ENCODE data around the gene ZNF385B. TPM values are rescaled to one million over a fixed set of nuclear protein-coding genes. Genes with fewer than 3 reads are reported as not detected.

ZNF385B gene
- total and polyA plus RNA-seq, 2 donors from 2014 or later: 5.9 to 10.9 TPM

DNA sequence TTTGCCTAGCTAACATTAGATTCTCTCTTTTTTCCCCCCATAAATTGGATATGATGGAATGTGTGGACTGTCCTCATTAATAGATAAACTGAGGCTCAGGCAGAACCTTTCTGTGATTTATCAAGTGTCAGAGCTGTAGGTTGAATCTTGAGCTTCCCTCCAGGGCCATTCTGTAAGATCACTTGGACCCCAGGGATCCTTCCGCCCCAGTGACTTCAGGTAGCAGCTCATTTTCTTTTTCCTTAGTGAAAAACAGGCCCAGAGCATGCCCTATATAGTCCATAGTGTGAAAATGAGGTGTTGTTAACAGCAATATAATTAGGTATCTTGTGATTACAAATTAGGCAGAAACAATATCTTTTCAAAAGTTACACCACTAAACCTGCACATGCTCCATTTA, 269.7 kb downstream of the ZNF385B start:
- no peak overlapping the region for H3K4me3 ChIP-seq (ENCODE audit: low read length in 3 of 3)
- H3K27ac ChIP-seq (ENCODE audit: low read depth in 2 of 2, low read length in 2 of 2): no peak overlapping the region
- H3K9me3 ChIP-seq (ENCODE audit: control insufficient read depth in 2 of 3, insufficient read depth in 1 of 3, low read length in 3 of 3): no peaks in the 10 kb centered on the region
- no peak overlapping the region for H3K9ac ChIP-seq (ENCODE audit: low read length in 3 of 3)
- DNase-seq: no peak
- TF ChIP-seq, protein P1, sequence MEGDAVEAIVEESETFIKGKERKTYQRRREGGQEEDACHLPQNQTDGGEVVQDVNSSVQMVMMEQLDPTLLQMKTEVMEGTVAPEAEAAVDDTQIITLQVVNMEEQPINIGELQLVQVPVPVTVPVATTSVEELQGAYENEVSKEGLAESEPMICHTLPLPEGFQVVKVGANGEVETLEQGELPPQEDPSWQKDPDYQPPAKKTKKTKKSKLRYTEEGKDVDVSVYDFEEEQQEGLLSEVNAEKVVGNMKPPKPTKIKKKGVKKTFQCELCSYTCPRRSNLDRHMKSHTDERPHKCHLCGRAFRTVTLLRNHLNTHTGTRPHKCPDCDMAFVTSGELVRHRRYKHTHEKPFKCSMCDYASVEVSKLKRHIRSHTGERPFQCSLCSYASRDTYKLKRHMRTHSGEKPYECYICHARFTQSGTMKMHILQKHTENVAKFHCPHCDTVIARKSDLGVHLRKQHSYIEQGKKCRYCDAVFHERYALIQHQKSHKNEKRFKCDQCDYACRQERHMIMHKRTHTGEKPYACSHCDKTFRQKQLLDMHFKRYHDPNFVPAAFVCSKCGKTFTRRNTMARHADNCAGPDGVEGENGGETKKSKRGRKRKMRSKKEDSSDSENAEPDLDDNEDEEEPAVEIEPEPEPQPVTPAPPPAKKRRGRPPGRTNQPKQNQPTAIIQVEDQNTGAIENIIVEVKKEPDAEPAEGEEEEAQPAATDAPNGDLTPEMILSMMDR (IDR thresholded peaks at IDR 0.05; ENCODE audit: borderline replicate concordance, extremely low read depth, insufficient read depth): no peak
- no peaks in the 10 kb centered on the region for H3K4me1 ChIP-seq (ENCODE audit: control insufficient read depth in 2 of 3, insufficient read depth in 2 of 3, low read depth in 1 of 3, low read length in 3 of 3)
- H3K36me3 ChIP-seq (ENCODE audit: control insufficient read depth in 2 of 3, insufficient read depth in 3 of 3, low read length in 3 of 3): no peaks in the 10 kb centered on the region
- FAIRE-seq: no peak
- no peaks in the 10 kb centered on the region for H3K27me3 ChIP-seq (ENCODE audit: control insufficient read depth, insufficient read depth, low read length)
- intact Hi-C loops (cut with DNase I): no loop called here

DNA sequence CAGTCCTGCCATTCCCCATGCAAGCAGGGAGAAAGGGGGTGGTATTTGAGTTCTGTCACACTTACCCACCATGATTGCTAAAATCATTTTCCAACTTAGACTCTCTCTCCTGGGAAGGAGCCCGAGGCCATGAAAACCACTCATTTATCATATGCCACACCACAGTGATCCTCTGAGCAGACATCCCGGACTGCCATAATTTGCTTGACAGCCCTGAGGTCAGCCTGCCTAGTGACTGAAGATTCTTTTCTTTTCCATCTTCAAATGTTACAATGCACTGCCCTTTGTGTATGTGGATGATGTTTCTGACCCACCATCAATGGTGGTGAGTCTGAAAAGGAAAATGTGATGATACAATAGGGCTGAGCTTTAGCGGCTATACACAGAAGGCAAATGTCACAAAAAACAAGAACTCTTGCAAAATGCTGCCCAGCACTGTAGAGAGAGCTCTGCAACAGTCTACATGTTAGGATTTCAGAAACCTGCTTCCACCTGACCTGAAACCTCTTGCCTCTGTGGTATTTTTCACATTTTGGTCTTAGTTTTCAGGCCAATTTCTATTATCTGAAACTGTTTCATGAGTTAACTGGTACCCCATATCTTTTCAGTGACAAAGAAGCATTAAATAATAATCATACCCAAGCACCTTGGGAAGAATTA, 272.8 kb downstream of the ZNF385B start:
- Histone ChIP-seq H3K4me1 (ENCODE audit: control insufficient read depth in 2 of 3, insufficient read depth in 2 of 3, low read depth in 1 of 3, low read length in 3 of 3) (no peaks in the 10 kb centered on the region), H3K27ac (ENCODE audit: low read depth in 2 of 2, low read length in 2 of 2) (no peak overlapping the region), H3K36me3 (ENCODE audit: control insufficient read depth in 2 of 3, insufficient read depth in 3 of 3, low read length in 3 of 3) (no peaks in the 10 kb centered on the region), H3K9ac (ENCODE audit: low read length in 3 of 3) (no peak overlapping the region), H3K9me3 (ENCODE audit: control insufficient read depth in 2 of 3, insufficient read depth in 1 of 3, low read length in 3 of 3) (no peaks in the 10 kb centered on the region), H3K27me3 (ENCODE audit: control insufficient read depth, insufficient read depth, low read length) (no peaks in the 10 kb centered on the region), H3K4me3 (ENCODE audit: low read length in 3 of 3) (no peak overlapping the region)
- DNase-seq: no peak
- TF ChIP-seq, protein P1 (IDR thresholded peaks at IDR 0.05; ENCODE audit: borderline replicate concordance, extremely low read depth, insufficient read depth): no peak
- no peak for FAIRE-seq
- intact Hi-C loops (cut with DNase I): no loop called here

DNA sequence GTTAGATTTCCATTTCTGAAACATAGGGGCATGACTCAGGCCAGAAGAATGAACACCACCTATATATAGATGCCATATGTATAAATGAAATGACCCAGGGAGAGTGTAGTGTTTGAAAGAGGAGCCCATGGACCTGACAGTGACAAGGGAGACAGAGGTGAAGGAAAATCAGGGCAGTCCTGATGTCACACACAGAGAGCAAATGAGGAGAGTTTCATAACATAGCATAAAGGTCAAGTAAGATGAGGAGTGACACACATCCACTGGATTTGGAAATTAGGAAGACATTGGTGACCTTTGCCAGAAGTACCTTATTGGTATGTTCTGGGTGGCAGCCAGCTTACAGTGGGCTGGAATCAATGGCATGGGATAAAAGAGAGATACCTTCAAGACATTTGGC, 276.7 kb downstream of the ZNF385B start:
- Histone ChIP-seq H3K36me3 (ENCODE audit: control insufficient read depth in 2 of 3, insufficient read depth in 3 of 3, low read length in 3 of 3) (no peaks in the 10 kb centered on the region), H3K9ac (ENCODE audit: low read length in 3 of 3) (no peak overlapping the region), H3K4me3 (ENCODE audit: low read length in 3 of 3) (no peak overlapping the region), H3K4me1 (ENCODE audit: control insufficient read depth in 2 of 3, insufficient read depth in 2 of 3, low read depth in 1 of 3, low read length in 3 of 3) (peaks cover 0 to 16% (median 7%) of the 10 kb centered on the region in 3 donors), H3K9me3 (ENCODE audit: control insufficient read depth in 2 of 3, insufficient read depth in 1 of 3, low read length in 3 of 3) (no peaks in the 10 kb centered on the region), H3K27me3 (ENCODE audit: control insufficient read depth, insufficient read depth, low read length) (no peaks in the 10 kb centered on the region), H3K27ac (ENCODE audit: low read depth in 2 of 2, low read length in 2 of 2) (no peak overlapping the region)
- FAIRE-seq (no peak), DNase-seq (no peak)
- intact Hi-C loops (cut with DNase I): no loop called here
- TF ChIP-seq, protein P1 (IDR thresholded peaks at IDR 0.05; ENCODE audit: borderline replicate concordance, extremely low read depth, insufficient read depth): no peak

DNA sequence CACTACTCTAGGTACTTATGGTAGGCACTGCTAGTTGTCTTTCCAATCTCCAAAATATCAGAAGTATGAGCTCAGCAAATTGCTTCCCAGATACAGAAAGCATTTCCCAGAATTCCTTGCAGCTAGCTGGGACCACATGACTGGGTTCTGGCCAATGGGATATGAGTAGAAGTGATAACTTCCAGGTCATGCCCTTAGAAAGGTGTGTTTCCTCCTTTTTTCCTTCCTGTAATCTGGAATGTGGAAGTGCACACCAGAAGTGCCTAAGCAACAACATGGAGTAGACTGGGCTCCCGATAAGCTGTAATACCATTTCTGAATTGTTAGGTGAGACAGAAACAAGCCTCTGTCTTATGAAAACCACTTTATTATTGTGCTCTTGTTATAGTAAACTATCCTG, 279.8 kb downstream of the ZNF385B start:
- FAIRE-seq (no peak), DNase-seq (no peak)
- TF ChIP-seq, protein P1 (IDR thresholded peaks at IDR 0.05; ENCODE audit: borderline replicate concordance, extremely low read depth, insufficient read depth): no peak
- Histone ChIP-seq H3K36me3 (ENCODE audit: control insufficient read depth in 2 of 3, insufficient read depth in 3 of 3, low read length in 3 of 3) (no peaks in the 10 kb centered on the region), H3K9ac (ENCODE audit: low read length in 3 of 3) (no peak overlapping the region), H3K27me3 (ENCODE audit: control insufficient read depth, insufficient read depth, low read length) (no peaks in the 10 kb centered on the region), H3K9me3 (ENCODE audit: control insufficient read depth in 2 of 3, insufficient read depth in 1 of 3, low read length in 3 of 3) (no peaks in the 10 kb centered on the region), H3K4me1 (ENCODE audit: control insufficient read depth in 2 of 3, insufficient read depth in 2 of 3, low read depth in 1 of 3, low read length in 3 of 3) (peaks cover 0 to 26% (median 9%) of the 10 kb centered on the region in 3 donors), H3K27ac (ENCODE audit: low read depth in 2 of 2, low read length in 2 of 2) (no peak overlapping the region), H3K4me3 (ENCODE audit: low read length in 3 of 3) (no peak overlapping the region)
- intact Hi-C loops (cut with DNase I): no loop called here
